ENCODE data around the gene VWA8. TPM values are rescaled to one million over a fixed set of nuclear protein-coding genes. Genes with fewer than 3 reads are reported as not detected.

VWA8 gene
- total RNA-seq, 1 donor from 2014 or later: 33.4 TPM

- peaks cover 33% of the 10 kb centered on the region for H3K4me1 ChIP-seq
- H3K27ac ChIP-seq: no peak overlapping the region
- TF ChIP-seq POLR2AphosphoS5 (IDR thresholded peaks at IDR 0.05; ENCODE audit: insufficient read depth in 1 of 2, low read depth in 1 of 2) (no peak), POLR2A (IDR thresholded peaks at IDR 0.05) (no peak), CTCF (IDR thresholded peaks at IDR 0.05) (no peak)
- intact Hi-C loops (cut with DNase I): no loop called here
- H3K27me3 ChIP-seq: no peaks in the 10 kb centered on the region
- no peak overlapping the region for H3K4me3 ChIP-seq
- DNase-seq (ENCODE audit: extremely low spot score in 2 of 2): no peak
- no peaks in the 10 kb centered on the region for H3K36me3 ChIP-seq
- no peaks in the 10 kb centered on the region for H3K9me3 ChIP-seq
These were observed 396.9 kb downstream of the VWA8 start for GRCh38 chr13:41563984-41564365.

GRCh38 chr13:41563341-41563983, 397.4 kb downstream of the VWA8 start:
- H3K27ac ChIP-seq: peak overlapping the region; percentile 57
- intact Hi-C loops (cut with DNase I): no loop called here
- no peaks in the 10 kb centered on the region for H3K9me3 ChIP-seq
- H3K27me3 ChIP-seq: no peaks in the 10 kb centered on the region
- no peak for DNase-seq (ENCODE audit: extremely low spot score in 2 of 2)
- H3K4me1 ChIP-seq: peaks cover 33% of the 10 kb centered on the region
- H3K4me3 ChIP-seq: no peak overlapping the region
- H3K36me3 ChIP-seq: no peaks in the 10 kb centered on the region
- TF ChIP-seq POLR2A (IDR thresholded peaks at IDR 0.05): no peak
- no peak for TF ChIP-seq POLR2AphosphoS5 (IDR thresholded peaks at IDR 0.05; ENCODE audit: insufficient read depth in 1 of 2, low read depth in 1 of 2)
- TF ChIP-seq CTCF (IDR thresholded peaks at IDR 0.05): no peak

- H3K4me3 ChIP-seq: no peak overlapping the region
- peak overlapping the region; percentile 57 for H3K27ac ChIP-seq
- H3K27me3 ChIP-seq: no peaks in the 10 kb centered on the region
- peaks cover 33% of the 10 kb centered on the region for H3K4me1 ChIP-seq
- TF ChIP-seq POLR2AphosphoS5 (IDR thresholded peaks at IDR 0.05; ENCODE audit: insufficient read depth in 1 of 2, low read depth in 1 of 2): no peak
- no peak for TF ChIP-seq CTCF (IDR thresholded peaks at IDR 0.05)
- TF ChIP-seq POLR2A (IDR thresholded peaks at IDR 0.05): no peak
- no peaks in the 10 kb centered on the region for H3K9me3 ChIP-seq
- intact Hi-C loops (cut with DNase I): no loop called here
- no peak for DNase-seq (ENCODE audit: extremely low spot score in 2 of 2)
- no peaks in the 10 kb centered on the region for H3K36me3 ChIP-seq
These were observed 398.2 kb downstream of the VWA8 start for GRCh38 chr13:41562541-41563178.

GRCh38 chr13:41562083-41562482, 398.8 kb downstream of the VWA8 start:
- H3K4me1 ChIP-seq: peaks cover 33% of the 10 kb centered on the region
- H3K27ac ChIP-seq: peak overlapping the region; percentile 57
- no peaks in the 10 kb centered on the region for H3K9me3 ChIP-seq
- H3K27me3 ChIP-seq: no peaks in the 10 kb centered on the region
- no peak overlapping the region for H3K4me3 ChIP-seq
- intact Hi-C loops (cut with DNase I): no loop called here
- DNase-seq (ENCODE audit: extremely low spot score in 2 of 2): no peak
- no peaks in the 10 kb centered on the region for H3K36me3 ChIP-seq
- TF ChIP-seq POLR2AphosphoS5 (IDR thresholded peaks at IDR 0.05; ENCODE audit: insufficient read depth in 1 of 2, low read depth in 1 of 2) (no peak), POLR2A (IDR thresholded peaks at IDR 0.05) (no peak), CTCF (IDR thresholded peaks at IDR 0.05) (no peak)

DNA sequence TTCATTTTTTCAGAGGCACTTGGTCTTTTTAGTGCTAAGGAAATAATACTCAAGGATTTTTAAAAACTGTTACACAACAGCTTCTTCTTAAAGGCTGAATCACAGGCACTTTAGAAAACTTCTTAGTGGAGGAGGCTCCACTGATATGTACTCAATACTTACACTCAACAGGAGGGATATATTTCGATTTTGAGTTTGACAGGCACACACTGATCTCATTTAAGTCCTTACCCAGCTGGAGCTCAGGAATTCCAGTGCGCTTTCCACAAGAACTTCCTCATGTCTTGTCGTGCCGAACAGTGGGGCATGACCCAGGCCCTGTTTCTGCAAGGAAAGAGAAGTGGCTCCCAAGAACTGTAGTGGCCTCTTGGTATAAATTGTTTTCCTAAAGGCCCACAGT, 399.7 kb downstream of the VWA8 start:
- no peak for TF ChIP-seq POLR2A (IDR thresholded peaks at IDR 0.05)
- no peak for TF ChIP-seq POLR2AphosphoS5 (IDR thresholded peaks at IDR 0.05; ENCODE audit: insufficient read depth in 1 of 2, low read depth in 1 of 2)
- TF ChIP-seq CTCF (IDR thresholded peaks at IDR 0.05): no peak
- Histone ChIP-seq H3K27ac (peak overlapping the region; percentile 57), H3K27me3 (no peaks in the 10 kb centered on the region), H3K36me3 (no peaks in the 10 kb centered on the region), H3K4me3 (no peak overlapping the region), H3K4me1 (peaks cover 33% of the 10 kb centered on the region), H3K9me3 (no peaks in the 10 kb centered on the region)
- no peak for DNase-seq (ENCODE audit: extremely low spot score in 2 of 2)
- intact Hi-C loops (cut with DNase I): no loop called here
